Spleen (tissue), 11 donors: ENCODE results near the gene ASAP2. TPM values are rescaled to one million over a fixed set of nuclear protein-coding genes. Genes with fewer than 3 reads are reported as not detected.

Experiments used
- DNase-seq: peaks from one replicate; pipeline ENCODE4 v3.0.0-alpha.2; 2020
- H3K27ac ChIP-seq, 8 donors: fragments of 200-600 bp; sonication (generic) in 7 of 8; 1 replicate in 4 of 8; 2 replicates in 4 of 8; pipeline versions ENCODE4 v1.5.0 to v1.8.0; 2016 to 2021; ENCODE audit warnings: inconsistent platforms in 4 of 8, mild to moderate bottlenecking in 4 of 8, moderate library complexity in 1 of 8
- H3K27me3 ChIP-seq, 7 donors: fragments of 200-600 bp; sonication (generic) in 6 of 7; replicated peaks in 1 of 7; 1 replicate in 4 of 7; 2 replicates in 3 of 7; pipeline versions ENCODE4 v1.5.0 to v1.8.0; 2016 to 2021; ENCODE audit warnings: inconsistent platforms in 3 of 7, mild to moderate bottlenecking in 1 of 7
- H3K36me3 ChIP-seq, 6 donors: fragments of 200-600 bp; sonication (generic) in 5 of 6; 1 replicate in 4 of 6; 2 replicates in 2 of 6; pipeline versions ENCODE4 v1.5.0 to v1.8.0; 2016 to 2021; ENCODE audit warnings: inconsistent platforms in 2 of 6
- H3K4me1 ChIP-seq, 6 donors: fragments of 200-600 bp; sonication (generic) in 5 of 6; 1 replicate in 3 of 6; 2 replicates in 3 of 6; pipeline versions ENCODE4 v1.5.0 to v1.8.0; 2016 to 2021; ENCODE audit warnings: inconsistent platforms in 3 of 6
- H3K4me3 ChIP-seq, 8 donors: fragments of 200-600 bp; sonication (generic) in 7 of 8; 1 replicate in 4 of 8; 2 replicates in 4 of 8; pipeline versions ENCODE4 v1.5.0 to v1.8.0; 2016 to 2021; ENCODE audit warnings: inconsistent platforms in 4 of 8, mild to moderate bottlenecking in 4 of 8, moderate library complexity in 2 of 8
- H3K9me3 ChIP-seq, 8 donors: fragments of 200-600 bp; sonication (generic) in 7 of 8; 1 replicate in 4 of 8; 2 replicates in 4 of 8; pipeline versions ENCODE4 v1.5.0 to v1.8.0; 2016 to 2021; ENCODE audit warnings: inconsistent platforms in 4 of 8
- CTCF ChIP-seq, 11 experiments: fragments of 200-600 bp in 7 of 11; fragments of 450-650 bp in 4 of 11; sonication (generic) in 4 of 11; IDR thresholded peaks in 8 of 11; conservative IDR thresholded peaks in 3 of 11; 1 replicate in 7 of 11; 2 replicates in 4 of 11; pipeline versions ENCODE4 v1.4.0 to v1.8.0; 2016 to 2021; ENCODE audit warnings: antibody characterized with exemption in 11 of 11, inconsistent platforms in 4 of 11, mild to moderate bottlenecking in 1 of 11
- POLR2A ChIP-seq, 3 donors: fragments of 450-650 bp; IDR thresholded peaks; one replicate each; pipeline ENCODE4 v1.5.1; 2017; ENCODE audit warnings: antibody characterized with exemption in 3 of 3, mild to moderate bottlenecking in 1 of 3
- POLR2AphosphoS5 ChIP-seq, 3 donors: sonication (generic); formaldehyde crosslinking; IDR thresholded peaks; one replicate each; pipeline ENCODE4 v1.5.1; 2017; ENCODE audit warnings: antibody characterized with exemption in 3 of 3
- WGBS, 5 donors: extraction: QIAGEN DNeasy Blood & Tissue Kit in 3 of 5; methylation state at CpG; one replicate each; pipeline versions ENCODE4 v1.1.5 to v1.1.7; 2013 to 2018; 5-methylcytosine and 5-hydroxymethylcytosine counted together
- intact Hi-C: fragments of 100-400 bp; cut with DNase I; formaldehyde crosslinking; loops from one replicate; pipeline ENCODE4 v1.15.0; 2023; ENCODE audit warnings: low total_unique reads
- polyA plus RNA-seq, 3 donors: library from polyadenylated mRNA; stranded (reverse); fragments of 200-250 nt; gene quantifications; one replicate each; pipeline ENCODE4 v1.2.1, GENCODE V29; 2013
- total RNA-seq, 7 donors: library from RNA; depleted of rRNA in 3 of 7; stranded (reverse); fragments of >200 nt in 3 of 7; fragmentation: NEBNext Ultra II Directional in 4 of 7; extraction: Animal tissue kit (Norgen Biotek cat#: 25700) in 4 of 7; gene quantifications; one replicate each; pipeline versions ENCODE4 v1.1.0 to v1.2.1, GENCODE V29; 2016 to 2021
- donor health status: healthy with polysubstance abuse.
- donor health status: DM: no; HTN: no; CAD: no; lungs with moderate emphysema.
- donor health status: DM: no; HTN: no; CAD: no.
- donor health status: Bipolar disorder and iron deficiency.
- donor health status: healthy.
- donor health status: DM: no; HTN: no; CAD: no.
- donor health status: DM: yes; HTN: yes; CAD: no.

The ASAP2 gene
- total and polyA plus RNA-seq, 10 donors: 0.93 to 3.0 (median 2.2) TPM

DNA sequence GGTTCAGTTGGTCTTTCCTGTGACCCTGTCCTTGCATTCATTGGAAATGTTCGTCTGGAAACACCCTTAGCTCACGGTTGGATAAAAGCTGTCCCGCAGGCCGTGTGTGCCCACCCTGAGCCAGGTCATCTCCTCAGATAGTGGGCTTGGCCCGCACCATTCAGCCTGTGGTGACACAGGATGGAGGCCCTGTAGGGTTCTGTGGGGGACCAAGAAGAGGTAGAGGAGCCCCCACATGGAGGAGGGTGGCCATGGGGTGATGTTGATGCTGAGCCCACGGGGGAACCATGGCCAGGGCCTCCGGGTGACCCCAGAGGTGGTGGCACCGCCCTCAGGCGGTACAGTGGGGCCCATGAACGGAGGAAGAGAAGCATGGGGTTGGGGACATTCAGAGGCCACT, 62.7 kb downstream of the ASAP2 start:
- Histone ChIP-seq H3K4me1 (no peaks in the 10 kb centered on the region), H3K27me3 (peaks cover 0 to 67% (median 9%) of the 10 kb centered on the region in 7 donors), H3K4me3 (no peak overlapping the region), H3K9me3 (peaks cover 0 to 6% (median 0%) of the 10 kb centered on the region in 8 donors), H3K27ac (no peak overlapping the region), H3K36me3 (no peaks in the 10 kb centered on the region)
- TF ChIP-seq POLR2A (IDR thresholded peaks at IDR 0.05): no peak
- TF ChIP-seq POLR2AphosphoS5 (IDR thresholded peaks at IDR 0.05): no peak
- no peak for TF ChIP-seq CTCF (IDR thresholded peaks at IDR 0.05 in 8 of 11, conservative IDR thresholded peaks at IDR 0.05 in 3 of 11)
- DNase-seq: no peak
- WGBS, 5 donors: 86 to 92% (median 88%) methylated on average over 10 of the region's 10 CpGs
- intact Hi-C loops: no loop called here

DNA sequence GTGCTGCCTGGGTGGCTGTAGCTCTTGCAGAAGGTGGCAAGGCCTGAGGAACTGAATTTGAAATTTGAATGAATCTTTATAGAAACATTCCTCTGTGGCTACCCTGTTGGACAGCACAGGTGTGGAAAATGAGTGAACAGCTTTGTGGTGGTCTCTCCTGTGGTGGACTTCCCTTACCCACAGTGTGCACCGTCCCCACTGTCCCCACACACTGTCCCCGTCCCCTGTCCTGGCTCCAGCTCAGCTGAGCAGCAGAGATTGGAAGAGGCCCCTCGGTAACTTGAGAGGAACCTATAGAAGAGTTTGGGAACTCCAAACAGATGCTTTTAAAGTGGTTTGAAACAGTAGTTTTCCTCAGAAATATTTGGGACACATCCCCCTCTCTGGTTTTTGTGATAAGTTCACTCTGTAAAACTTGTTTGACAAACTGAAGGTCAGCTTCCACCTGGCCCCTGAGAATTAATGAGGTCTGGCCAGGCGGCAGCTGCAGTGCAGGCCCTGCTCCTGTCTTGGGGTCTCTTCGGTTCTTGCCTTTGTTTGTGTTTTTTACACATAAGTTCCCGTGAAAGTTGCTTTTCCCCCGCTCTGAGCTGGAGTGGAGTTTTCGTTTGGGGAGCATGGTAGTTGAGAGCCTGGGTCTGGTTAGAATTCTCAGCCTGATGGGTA, 63.2 kb downstream of the ASAP2 start:
- Histone ChIP-seq H3K4me3 (no peak overlapping the region), H3K27me3 (peaks cover 0 to 64% (median 4%) of the 10 kb centered on the region in 7 donors), H3K27ac (no peak overlapping the region), H3K9me3 (peaks cover 0 to 6% (median 0%) of the 10 kb centered on the region in 8 donors), H3K36me3 (no peaks in the 10 kb centered on the region), H3K4me1 (no peaks in the 10 kb centered on the region)
- intact Hi-C loops: no loop called here
- no peak for DNase-seq
- no peak for TF ChIP-seq POLR2AphosphoS5 (IDR thresholded peaks at IDR 0.05)
- no peak for TF ChIP-seq CTCF (IDR thresholded peaks at IDR 0.05 in 8 of 11, conservative IDR thresholded peaks at IDR 0.05 in 3 of 11)
- TF ChIP-seq POLR2A (IDR thresholded peaks at IDR 0.05): no peak
- 90 to 96% (median 92%) methylated on average over 8 of the region's 8 CpGs for WGBS, 5 donors

DNA sequence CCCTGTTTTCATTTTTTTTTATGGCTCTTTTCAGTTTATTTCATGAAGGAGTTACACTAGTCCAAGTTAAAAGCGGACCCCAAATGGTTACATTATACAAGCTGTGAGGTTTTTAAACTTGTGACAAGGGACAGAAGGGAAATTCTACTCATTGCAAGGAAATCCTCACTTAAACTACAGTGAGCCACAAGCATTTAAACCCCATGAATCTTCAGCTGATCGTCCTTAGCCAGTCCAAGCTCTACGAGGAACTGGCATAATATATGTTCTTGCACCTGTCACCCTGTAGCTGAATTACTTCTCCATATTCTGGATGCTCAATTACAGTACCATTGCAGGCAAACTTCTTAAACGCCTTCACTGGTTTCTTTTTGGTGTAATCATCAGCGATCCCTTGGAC, 64.5 kb downstream of the ASAP2 start:
- intact Hi-C loops: no loop called here
- Histone ChIP-seq H3K36me3 (no peaks in the 10 kb centered on the region), H3K4me1 (no peaks in the 10 kb centered on the region), H3K27ac (no peak overlapping the region), H3K4me3 (no peak overlapping the region), H3K9me3 (peaks cover 0 to 6% (median 0%) of the 10 kb centered on the region in 8 donors), H3K27me3 (peaks cover 0 to 59% (median 0%) of the 10 kb centered on the region in 7 donors)
- TF ChIP-seq POLR2AphosphoS5 (IDR thresholded peaks at IDR 0.05): no peak
- no peak for TF ChIP-seq POLR2A (IDR thresholded peaks at IDR 0.05)
- no peak for TF ChIP-seq CTCF (IDR thresholded peaks at IDR 0.05 in 8 of 11, conservative IDR thresholded peaks at IDR 0.05 in 3 of 11)
- WGBS, 5 donors: 61 to 67% (median 62%) methylated on average over 5 of the region's 5 CpGs
- no peak for DNase-seq

- Histone ChIP-seq H3K27ac (no peak overlapping the region), H3K9me3 (peaks cover 0 to 6% (median 0%) of the 10 kb centered on the region in 8 donors), H3K36me3 (no peaks in the 10 kb centered on the region), H3K4me1 (no peaks in the 10 kb centered on the region), H3K27me3 (peaks cover 0 to 59% (median 4%) of the 10 kb centered on the region in 7 donors), H3K4me3 (no peak overlapping the region)
- WGBS, 5 donors: 90 to 95% (median 91%) methylated on average over 5 of the region's 5 CpGs
- no peak for DNase-seq
- no peak for TF ChIP-seq POLR2A (IDR thresholded peaks at IDR 0.05)
- intact Hi-C loops: no loop called here
Observed at GRCh38 chr2:9271691-9272090, 65.1 kb downstream of the ASAP2 start.
